ENCODE results near the gene MAPK8. TPM values are rescaled to one million over a fixed set of nuclear protein-coding genes. Genes with fewer than 3 reads are reported as not detected.

The MAPK8 gene
- total RNA-seq, 1 donor from 2014 or later: 47.9 TPM

DNA sequence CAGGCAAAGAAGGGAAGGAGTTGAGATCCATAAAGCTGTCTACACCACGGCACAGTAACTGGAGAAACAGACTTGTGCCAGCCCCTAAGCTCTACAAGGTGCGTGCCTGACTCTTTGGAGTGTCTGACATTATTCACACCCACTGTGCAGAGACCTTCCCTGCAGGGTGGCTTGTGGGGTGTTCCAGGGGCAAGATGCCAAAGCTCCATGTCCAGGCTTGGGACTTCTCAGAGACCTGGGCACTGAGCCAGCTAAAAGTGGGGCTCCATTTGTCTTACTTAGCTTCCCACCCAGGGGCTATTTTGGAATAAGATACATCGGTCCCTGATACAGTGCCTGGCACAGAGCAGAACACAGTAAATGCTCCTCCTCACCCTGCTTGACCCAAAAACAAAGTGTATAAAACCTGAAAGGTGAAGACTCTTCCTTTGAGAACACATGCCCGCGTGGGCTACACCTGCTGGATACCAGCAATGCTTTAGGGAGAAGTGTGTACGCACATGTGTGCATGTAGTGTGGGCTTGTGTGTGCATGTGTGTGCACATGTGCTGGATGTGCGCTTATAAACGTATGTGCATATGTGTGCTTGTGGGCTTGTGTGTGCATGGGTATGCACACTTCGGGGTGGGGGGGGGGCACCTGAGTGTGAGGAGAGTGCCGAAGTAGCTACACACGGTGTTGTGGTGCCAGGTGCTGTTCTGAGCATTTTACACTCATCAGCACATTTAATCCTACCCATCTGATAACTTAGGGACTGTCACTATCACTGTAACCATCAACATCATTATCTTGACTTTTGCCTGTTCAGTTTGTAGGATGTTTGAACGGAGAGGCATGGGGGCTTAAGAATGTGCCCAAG lies 155.4 kb downstream of the MAPK8 start:
- TF ChIP-seq, protein P1, sequence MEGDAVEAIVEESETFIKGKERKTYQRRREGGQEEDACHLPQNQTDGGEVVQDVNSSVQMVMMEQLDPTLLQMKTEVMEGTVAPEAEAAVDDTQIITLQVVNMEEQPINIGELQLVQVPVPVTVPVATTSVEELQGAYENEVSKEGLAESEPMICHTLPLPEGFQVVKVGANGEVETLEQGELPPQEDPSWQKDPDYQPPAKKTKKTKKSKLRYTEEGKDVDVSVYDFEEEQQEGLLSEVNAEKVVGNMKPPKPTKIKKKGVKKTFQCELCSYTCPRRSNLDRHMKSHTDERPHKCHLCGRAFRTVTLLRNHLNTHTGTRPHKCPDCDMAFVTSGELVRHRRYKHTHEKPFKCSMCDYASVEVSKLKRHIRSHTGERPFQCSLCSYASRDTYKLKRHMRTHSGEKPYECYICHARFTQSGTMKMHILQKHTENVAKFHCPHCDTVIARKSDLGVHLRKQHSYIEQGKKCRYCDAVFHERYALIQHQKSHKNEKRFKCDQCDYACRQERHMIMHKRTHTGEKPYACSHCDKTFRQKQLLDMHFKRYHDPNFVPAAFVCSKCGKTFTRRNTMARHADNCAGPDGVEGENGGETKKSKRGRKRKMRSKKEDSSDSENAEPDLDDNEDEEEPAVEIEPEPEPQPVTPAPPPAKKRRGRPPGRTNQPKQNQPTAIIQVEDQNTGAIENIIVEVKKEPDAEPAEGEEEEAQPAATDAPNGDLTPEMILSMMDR (IDR thresholded peaks at IDR 0.05): no peak
- H3K27ac ChIP-seq: no peak overlapping the region
- H3K9me3 ChIP-seq: no peaks in the 10 kb centered on the region
- intact Hi-C loops (cut with DNase I): no loop called here
- H3K4me1 ChIP-seq: no peaks in the 10 kb centered on the region
- ATAC-seq (no peak), DNase-seq (no peak)
- peaks cover 6% of the 10 kb centered on the region for H3K27me3 ChIP-seq (ENCODE audit: low read depth)
- H3K36me3 ChIP-seq: no peaks in the 10 kb centered on the region
- no peak overlapping the region for H3K4me3 ChIP-seq

DNA sequence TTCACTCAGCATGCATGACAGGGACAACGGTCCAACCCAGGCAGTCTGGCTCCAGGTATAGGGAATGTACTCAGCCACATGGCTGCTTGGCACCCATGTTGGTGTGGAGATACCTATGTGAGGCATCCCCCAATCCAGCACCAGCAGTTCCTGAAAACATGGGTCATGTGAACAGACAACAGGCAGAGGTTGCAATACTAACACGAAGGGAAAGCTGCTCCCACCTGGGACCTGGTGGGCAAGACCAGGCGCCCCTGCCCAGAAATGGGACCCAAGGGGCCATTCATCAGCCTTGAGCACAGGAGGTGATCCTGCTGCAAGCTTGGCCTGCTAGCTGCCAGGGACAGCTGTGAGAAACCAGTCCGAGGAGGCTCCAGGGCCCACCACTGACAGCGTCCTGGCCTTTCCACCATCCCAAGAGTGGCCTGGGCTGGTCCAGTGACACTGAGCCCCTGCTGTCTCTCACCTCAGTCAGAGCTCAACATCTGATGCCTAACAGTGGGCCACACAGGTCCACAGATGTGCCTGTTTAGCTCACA lies 156.1 kb downstream of the MAPK8 start:
- Histone ChIP-seq H3K36me3 (no peaks in the 10 kb centered on the region), H3K4me3 (no peak overlapping the region), H3K9me3 (no peaks in the 10 kb centered on the region), H3K27me3 (ENCODE audit: low read depth) (peaks cover 8% of the 10 kb centered on the region), H3K27ac (no peak overlapping the region), H3K4me1 (no peaks in the 10 kb centered on the region)
- TF ChIP-seq, protein P1 (IDR thresholded peaks at IDR 0.05): no peak
- no peak for ATAC-seq
- no peak for DNase-seq
- intact Hi-C loops (cut with DNase I): no loop called here

DNA sequence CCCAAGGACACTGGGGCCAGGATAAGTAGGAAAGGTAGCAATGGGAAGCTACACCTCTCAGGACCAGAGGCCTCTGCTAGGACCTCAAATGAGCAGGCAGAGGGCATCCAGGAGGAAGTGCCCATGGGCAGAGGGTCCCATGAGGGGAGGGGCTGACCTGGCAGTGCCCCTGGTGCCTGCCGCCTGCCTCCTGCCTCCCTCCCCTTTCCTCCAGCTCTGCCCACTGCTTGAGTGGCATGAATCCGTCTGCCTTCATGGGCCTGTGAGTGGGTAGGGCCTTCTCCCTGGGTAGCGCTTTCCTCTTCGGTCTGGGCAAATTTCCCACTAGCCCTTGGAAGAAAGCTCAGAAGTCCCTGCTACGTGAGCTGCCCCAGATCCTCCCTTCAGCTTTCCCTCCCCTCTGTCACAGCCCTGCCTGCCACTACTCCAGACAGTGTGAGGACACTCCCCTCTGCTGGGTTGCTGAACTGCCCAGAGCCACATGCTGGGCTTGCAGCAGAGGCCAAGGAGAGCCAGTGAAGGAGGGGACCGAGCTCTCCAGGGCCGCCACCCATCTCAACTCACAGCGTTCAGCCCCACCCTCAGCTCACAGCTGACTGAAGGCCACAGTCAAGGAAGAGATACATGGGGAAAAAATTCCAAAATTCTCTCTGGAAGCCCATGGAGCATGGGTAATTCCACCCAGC lies 157.0 kb downstream of the MAPK8 start:
- DNase-seq: no peak
- intact Hi-C loops (cut with DNase I): no loop called here
- peak; percentile 68 to 83 for ATAC-seq
- Histone ChIP-seq H3K27ac (no peak overlapping the region), H3K36me3 (no peaks in the 10 kb centered on the region), H3K9me3 (no peaks in the 10 kb centered on the region), H3K4me1 (no peaks in the 10 kb centered on the region), H3K27me3 (ENCODE audit: low read depth) (peaks cover 8% of the 10 kb centered on the region), H3K4me3 (no peak overlapping the region)
- TF ChIP-seq, protein P1 (IDR thresholded peaks at IDR 0.05): no peak

DNA sequence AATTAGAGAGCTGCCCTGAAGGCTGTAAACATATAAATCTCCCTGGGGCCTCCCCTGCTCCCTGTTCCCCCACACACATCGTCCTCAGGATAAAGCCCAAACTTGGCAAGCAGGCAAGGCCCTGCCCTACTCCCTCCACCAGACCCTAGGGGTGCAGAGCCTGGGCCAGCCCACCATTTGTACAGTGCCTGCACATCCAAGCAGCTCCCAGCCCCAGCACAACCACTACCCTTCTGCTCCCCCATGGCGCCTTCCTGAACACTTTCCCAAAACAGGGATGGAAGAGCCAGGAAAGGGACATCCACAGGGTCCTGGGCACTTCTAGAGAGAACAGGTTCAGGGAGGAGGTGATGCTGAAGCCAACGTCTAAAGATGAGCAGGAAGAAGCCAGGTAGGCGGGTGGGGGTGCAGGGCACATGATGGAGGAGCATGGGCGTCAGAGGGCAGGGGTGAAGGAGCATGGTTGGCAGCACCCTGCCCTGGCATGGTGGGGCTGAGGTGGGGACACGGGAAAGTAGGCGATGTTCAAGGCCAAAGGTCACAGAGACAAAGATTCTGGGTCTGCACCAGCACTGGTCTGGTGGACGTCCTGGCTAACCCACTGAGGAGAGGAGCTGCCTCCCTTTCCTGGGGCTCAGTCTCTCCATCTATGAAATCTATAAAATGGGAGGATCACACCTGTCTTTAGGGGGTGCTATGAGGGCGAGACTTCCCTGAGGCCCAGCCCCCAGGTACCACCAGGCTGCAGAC lies 157.8 kb downstream of the MAPK8 start:
- no peak for ATAC-seq
- H3K9me3 ChIP-seq: no peaks in the 10 kb centered on the region
- H3K27ac ChIP-seq: no peak overlapping the region
- H3K4me3 ChIP-seq: no peak overlapping the region
- no peaks in the 10 kb centered on the region for H3K36me3 ChIP-seq
- no peaks in the 10 kb centered on the region for H3K4me1 ChIP-seq
- no peak for DNase-seq
- TF ChIP-seq, protein P1 (IDR thresholded peaks at IDR 0.05): no peak
- H3K27me3 ChIP-seq (ENCODE audit: low read depth): peaks cover 8% of the 10 kb centered on the region
- intact Hi-C loops (cut with DNase I): no loop called here

Data from lower lobe of right lung (tissue), 2 donors.